ENCODE results near the gene C16orf89.
"Not testable (repeated sequence)": the region's sequence is repeated elsewhere in the genome, so short reads cannot be mapped to it uniquely, and the experiment has no call there.

C16orf89 gene, protein sequence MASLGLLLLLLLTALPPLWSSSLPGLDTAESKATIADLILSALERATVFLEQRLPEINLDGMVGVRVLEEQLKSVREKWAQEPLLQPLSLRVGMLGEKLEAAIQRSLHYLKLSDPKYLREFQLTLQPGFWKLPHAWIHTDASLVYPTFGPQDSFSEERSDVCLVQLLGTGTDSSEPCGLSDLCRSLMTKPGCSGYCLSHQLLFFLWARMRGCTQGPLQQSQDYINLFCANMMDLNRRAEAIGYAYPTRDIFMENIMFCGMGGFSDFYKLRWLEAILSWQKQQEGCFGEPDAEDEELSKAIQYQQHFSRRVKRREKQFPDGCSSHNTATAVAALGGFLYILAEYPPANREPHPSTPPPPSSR
- 0 to 1.2 (median 0.11) reads per million in 17 experiments for total RNA-seq

GRCh38 chr16:5065813-5066212 lies at the start of gene C16orf89:
Gene C16orf89 (minus strand): TSS chr16:5065956. CDS start chr16:5065908, 48 bp downstream.
- no peak for DNase-seq

DNA sequence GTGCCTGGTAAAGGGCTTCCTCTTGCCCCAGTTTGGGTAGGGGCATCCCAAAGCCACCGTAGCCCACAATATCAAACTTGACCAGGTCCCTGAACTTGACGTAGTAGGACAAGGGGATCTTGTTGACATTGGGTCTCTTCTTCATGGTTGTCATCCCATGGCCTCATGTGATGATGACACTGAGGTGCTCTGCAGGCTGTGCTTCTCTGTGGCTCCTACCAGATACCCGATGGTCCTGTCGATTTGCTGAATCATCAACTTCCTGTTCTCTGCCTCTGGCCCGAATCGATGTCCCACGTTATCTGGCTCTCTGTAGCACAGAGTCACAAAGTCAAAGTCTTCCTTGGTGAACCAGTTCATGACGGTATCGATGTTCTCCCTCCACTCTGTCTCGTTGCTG lies 45.2 kb upstream of the C16orf89 start:
- not testable (repeated sequence) for DNase-seq

DNA sequence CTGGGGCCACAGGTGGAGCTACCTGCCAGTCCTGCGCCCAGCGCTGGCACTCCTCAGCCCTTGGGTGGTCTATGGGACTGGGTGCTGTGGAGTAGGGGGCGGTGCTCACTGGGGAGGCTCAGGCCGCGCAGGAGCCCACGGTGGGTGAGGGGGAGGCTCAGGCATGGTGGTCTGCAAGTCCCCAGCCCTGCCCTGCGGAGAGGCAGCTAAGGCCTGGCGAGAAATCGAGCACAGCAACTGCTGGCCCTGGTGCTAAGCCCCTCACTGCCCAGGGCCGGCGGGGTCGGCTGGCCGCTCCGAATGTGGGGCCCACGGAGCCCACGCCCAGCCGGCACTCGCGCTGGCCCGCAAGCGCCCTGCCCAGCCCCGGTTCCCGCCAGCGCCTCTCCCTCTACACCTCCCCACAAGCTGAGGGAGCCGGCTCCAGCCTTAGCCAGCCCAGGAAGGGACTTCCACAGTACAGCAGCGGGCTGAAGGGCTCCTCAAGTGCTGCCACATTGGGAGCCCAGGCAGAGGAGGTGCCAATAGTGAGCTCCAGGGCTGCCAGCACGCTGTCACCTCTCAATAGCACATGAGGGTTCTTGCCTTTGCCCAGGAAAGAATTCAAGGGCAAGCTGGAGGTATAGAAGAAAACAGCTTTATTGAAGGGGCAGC lies 42.9 kb upstream of the C16orf89 start:
- no peak for DNase-seq

DNA sequence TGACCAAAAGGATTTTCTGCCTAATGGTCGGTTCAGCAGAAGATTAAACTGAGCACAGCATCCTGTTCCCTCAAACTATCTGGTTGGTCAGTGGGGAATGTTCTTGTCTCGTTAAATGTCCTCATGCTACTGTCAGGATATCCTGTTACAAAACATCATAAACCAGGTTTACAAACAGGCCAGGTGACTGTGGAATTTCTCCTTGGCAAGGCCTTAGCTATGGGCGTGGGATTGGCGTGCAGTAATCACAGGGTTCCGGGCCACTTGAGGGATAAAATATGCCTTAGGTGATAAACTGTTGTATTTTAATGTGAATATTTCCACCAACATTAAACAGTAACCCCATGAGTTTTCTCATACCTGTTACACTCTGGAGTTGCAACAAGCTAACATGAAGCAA lies 39.3 kb upstream of the C16orf89 start:
- DNase-seq: not testable (repeated sequence)

GRCh38 chr16:5103296-5104032 lies 37.7 kb upstream of the C16orf89 start:
- DNase-seq: not testable (repeated sequence)

DNA sequence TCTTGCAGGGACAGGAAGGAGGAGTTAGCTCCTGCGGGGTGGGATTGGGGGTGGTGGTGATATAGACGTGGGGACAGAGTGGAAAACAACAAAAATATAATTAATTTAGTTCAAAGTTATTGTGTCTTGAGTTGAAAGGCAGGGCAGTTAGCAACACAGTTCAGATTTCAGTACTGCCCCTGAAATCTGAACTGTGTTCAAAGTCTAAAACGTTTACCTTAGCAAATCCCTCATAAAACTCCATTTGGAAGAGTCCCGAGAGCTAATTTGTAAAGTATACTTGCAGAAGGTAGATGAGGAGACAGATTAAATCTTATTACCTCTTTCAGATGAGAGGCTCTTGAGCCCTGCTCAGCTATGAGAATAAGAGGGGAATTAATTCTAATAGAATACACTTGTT lies 33.4 kb upstream of the C16orf89 start:
- not testable (repeated sequence) for DNase-seq

DNA sequence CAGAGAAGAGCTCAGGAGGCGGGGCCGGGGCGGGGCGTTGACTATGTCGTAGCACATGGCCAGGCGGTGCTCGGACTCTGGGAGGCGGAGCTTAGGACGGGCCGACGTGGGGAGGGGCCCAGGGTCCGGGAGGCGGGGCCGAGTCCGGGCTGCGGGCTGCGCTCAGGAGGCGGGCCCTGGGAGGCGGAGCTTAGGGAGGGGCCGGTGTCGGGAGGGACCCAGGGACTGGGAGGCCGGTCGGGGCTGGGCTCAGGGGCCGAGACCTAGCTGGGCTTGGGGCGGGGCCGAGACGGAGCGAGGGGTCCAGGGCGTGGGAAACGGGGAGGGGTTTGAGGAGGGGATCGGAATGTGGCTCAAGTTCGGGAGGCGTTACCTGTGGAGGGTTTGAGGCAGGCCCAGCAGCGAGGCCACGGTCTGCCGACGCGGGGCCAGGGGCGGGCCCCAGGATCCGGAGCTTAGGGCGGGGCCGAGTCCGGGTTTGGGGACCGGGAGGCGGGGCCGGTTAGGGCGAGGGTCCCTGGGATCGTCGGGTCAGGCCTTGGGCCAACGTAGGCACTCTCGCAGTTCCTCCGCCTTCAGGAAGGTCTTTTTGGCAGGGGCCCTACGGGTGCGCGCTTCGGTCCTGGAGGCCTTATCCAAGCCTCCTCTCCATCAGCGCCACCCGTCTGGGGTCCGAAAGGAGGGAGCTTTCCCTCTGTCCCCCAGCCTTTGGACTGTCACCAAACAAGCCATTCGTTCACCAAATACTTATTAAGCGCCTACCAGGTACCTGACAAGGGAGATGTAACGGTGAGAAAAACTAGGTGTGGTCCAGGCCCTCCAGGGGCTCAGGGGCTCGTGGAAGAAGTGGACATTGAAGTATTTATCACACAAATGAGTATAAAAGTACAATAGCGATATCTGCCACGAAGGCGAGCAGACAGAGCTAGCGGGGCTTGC lies 32.7 kb upstream of the C16orf89 start:
- DNase-seq: peak; percentile 37 to 79 (median 57)

DNA sequence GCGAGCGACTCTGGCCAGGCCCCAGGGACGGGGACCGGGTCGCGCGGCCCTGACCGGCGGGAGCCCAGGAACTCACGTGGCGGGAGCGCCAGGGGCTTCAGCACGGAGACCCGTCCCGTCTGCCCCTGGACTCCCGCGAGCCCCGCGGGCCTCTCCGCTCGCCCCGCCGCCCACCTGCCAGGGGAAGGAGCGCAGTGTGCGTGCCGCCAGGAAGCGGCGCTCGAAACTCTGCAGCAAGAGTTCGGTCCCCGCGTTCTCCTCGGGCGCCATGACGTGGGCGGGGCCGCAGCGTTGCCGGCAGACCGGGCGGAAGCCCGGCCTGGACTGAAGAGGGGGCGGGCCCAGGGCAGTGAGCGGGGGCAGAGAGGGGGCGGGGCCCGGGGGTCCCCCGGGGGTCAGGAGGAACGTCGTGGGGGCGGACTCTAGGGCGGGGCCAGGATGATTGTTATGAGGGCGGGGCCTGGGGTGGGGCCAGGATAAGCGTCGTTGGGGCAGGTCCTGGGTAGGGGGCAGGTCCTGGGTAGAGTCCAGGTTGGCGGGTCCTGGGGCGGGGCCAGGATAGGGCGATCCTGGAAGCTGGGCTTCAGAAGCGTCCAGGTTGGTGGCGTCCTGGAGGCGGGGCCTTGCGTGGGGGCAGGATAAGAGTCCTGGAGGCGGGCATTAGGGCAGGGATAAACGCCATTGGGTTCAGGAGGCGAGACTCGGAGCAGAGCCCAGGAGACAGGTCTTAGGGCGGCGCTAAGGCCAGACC lies 31.9 kb upstream of the C16orf89 start, which contains the start of gene EEF2KMT:
Gene EEF2KMT (minus strand): TSS at position 326 of the 751 bp plus-strand sequence. CDS start 56 bp downstream, at position 270.
- DNase-seq: peak; percentile 98 to 99 (median 99)

GRCh38 chr16:5097061-5097469 lies 31.3 kb upstream of the C16orf89 start:
- peak; percentile 15 to 42 (median 25) for DNase-seq

- DNase-seq: not testable (repeated sequence)
These were observed 30.8 kb upstream of the C16orf89 start for GRCh38 chr16:5096437-5097060.

- not testable (repeated sequence) for DNase-seq
These were observed 29.5 kb upstream of the C16orf89 start for GRCh38 chr16:5095145-5095830.

DNA sequence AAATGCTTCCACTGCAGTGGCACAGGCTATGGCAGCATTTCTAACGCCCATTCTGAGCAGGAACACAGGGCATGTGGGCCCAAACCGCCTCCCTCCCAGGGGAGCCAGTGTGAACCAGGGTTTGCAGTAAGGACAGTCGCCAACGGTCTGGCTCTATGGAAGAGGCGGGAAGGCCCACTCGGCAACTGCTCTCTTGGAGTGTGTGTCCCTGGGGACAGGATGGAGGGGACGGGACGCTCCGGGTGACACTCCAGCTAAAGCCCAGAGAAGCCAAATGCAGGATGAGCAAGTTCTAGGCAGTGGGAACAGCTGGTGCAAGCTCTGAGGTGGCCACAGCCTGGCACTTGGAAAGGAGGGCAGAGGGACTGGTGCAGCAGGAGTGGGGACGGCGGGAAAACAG lies 28.0 kb upstream of the C16orf89 start:
- not testable (repeated sequence) for DNase-seq

DNA sequence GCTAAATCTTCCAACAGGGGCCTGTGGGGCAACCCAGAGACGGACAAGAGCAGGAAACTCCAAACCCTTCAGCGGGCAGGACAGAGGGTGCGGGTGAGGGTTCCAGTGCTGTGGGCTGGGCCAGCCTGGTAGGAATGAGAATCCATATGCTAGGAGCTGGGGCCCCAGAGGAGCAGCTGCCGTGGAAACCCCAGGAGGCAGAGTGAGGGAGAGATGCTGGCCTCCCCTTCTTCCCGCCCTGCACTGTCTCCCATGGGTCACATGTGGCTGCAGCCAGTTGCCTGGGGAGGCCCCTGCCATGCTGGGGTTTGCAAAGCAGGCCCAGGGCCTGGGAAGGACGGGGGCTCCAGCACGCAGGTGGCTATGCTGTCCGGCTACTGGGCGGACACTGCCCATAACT lies 27.3 kb upstream of the C16orf89 start:
- not testable (repeated sequence) for DNase-seq

DNA sequence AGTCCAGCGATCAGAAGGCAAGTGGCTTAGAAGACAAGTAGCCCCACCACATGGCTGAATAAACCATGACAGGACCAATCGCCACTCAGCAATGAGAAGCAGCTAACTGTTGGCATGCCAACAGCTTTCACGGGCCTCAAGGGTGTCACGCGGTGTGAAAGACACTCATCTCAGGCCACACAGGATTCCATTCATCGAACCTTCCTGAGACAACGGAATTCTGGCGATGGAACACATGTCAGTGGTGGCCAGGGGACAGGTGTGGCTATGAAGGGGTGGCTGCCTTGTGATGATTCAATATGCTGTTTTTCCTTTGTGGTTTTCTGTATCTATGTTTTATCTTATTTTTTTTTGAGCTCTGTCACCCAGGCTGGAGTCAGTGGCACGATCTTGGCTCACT lies 24.8 kb upstream of the C16orf89 start:
- DNase-seq: not testable (repeated sequence)

- not testable (repeated sequence) for DNase-seq
These were observed 24.3 kb upstream of the C16orf89 start for GRCh38 chr16:5089911-5090555.

DNA sequence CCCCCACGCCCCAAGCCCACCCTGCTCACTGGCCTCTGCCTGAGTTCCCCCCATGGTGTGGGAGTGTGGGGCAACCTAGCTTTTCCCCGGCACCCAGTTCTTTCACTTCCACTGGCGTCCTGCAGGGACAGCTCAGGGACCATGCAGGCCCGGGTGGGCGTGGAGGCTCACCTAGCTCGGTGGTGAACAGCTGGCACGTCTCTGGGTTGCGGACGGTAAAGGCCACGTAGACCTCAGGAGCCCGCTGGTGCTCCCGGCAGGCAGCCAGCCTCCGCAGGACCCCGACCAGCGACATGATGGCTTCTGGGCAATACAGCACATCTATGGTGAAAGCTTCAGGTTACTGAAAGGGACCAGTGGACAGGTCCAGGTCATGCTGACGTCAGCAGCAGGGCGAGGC lies 23.2 kb upstream of the C16orf89 start:
- DNase-seq: not testable (repeated sequence)

- DNase-seq: not testable (repeated sequence)
These were observed 22.5 kb upstream of the C16orf89 start for GRCh38 chr16:5088086-5088790.

DNA sequence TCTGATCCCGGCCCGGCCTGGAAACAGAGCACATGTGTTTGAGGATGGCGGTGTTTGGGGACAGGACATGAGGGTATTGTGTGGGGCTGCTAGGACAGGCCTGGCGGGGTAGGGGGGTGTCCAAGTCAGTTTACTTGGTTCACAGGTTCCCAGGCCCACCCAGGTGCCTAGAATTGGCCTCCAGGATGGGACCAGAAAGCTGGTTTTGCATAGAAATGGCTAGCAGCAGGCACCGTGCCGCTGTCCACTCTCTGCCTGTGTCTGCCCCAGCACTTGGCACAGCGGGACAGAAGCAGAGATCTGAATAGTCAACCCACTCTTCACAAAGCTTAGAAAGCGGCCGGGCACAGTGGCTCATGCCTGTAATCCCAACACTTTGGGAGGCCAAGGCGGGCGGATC lies 20.0 kb upstream of the C16orf89 start:
- DNase-seq: not testable (repeated sequence)

- peak; percentile 58 to 74 (median 63) for DNase-seq
These were observed 19.0 kb upstream of the C16orf89 start for GRCh38 chr16:5084802-5085201.
